Heart left ventricle (tissue), 16 donors: ENCODE measurements around the gene BRME1. TPM values are rescaled to one million over a fixed set of nuclear protein-coding genes. Genes with fewer than 3 reads are reported as not detected.

ENCODE experiments used
- ATAC-seq, 4 donors: fragments of 200-7000 bp; cut with Tn5 transposase; one replicate each; pipeline ENCODE4 v1.9.1; 2020 to 2022; ENCODE audit warnings: moderate library complexity in 4 of 4, mild to moderate bottlenecking in 3 of 4, moderate number of reproducible peaks in 1 of 4
- DNase-seq, 5 donors: peaks; one replicate each; pipeline ENCODE4 v3.0.0-alpha.2; 2020
- H3K27ac ChIP-seq, 12 donors: fragments of 200-600 bp; sonication (generic) in 4 of 12; one replicate each; pipeline versions ENCODE4 v1.5.0 to v1.8.0; 2016 to 2022; ENCODE audit warnings: mild to moderate bottlenecking in 2 of 12
- H3K27me3 ChIP-seq, 9 donors: fragments of 200-600 bp; sonication (generic) in 2 of 9; one replicate each; pipeline versions ENCODE4 v1.5.1 to v1.8.0; 2016 to 2022; ENCODE audit warnings: mild to moderate bottlenecking in 3 of 9
- H3K36me3 ChIP-seq, 9 donors: fragments of 200-600 bp; sonication (generic) in 2 of 9; one replicate each; pipeline versions ENCODE4 v1.5.0 to v1.8.0; 2018 to 2022; ENCODE audit warnings: mild to moderate bottlenecking in 2 of 9
- H3K4me1 ChIP-seq, 12 donors: fragments of 200-600 bp; sonication (generic) in 4 of 12; one replicate each; pipeline versions ENCODE4 v1.5.0 to v1.8.0; 2016 to 2022; ENCODE audit warnings: mild to moderate bottlenecking in 3 of 12
- H3K4me3 ChIP-seq, 12 donors: fragments of 200-600 bp; sonication (generic) in 4 of 12; one replicate each; pipeline versions ENCODE4 v1.5.0 to v1.8.0; 2017 to 2022; ENCODE audit warnings: mild to moderate bottlenecking in 9 of 12, moderate library complexity in 4 of 12
- H3K9me3 ChIP-seq, 12 donors: fragments of 200-600 bp; sonication (generic) in 4 of 12; one replicate each; pipeline versions ENCODE4 v1.5.0 to v1.8.0; 2016 to 2022; ENCODE audit warnings: mild to moderate bottlenecking in 1 of 12
- CTCF ChIP-seq, 12 donors: fragments of 200-600 bp; sonication (generic) in 4 of 12; IDR thresholded peaks; one replicate each; pipeline versions ENCODE4 v1.5.0 to v1.8.0; 2018 to 2022; ENCODE audit warnings: antibody characterized with exemption in 12 of 12, mild to moderate bottlenecking in 5 of 12
- POLR2A ChIP-seq, 2 donors: fragments of 450-650 bp; IDR thresholded peaks; one replicate each; pipeline ENCODE4 v1.6.1; 2017; ENCODE audit warnings: antibody characterized with exemption in 2 of 2, mild to moderate bottlenecking in 2 of 2, moderate library complexity in 2 of 2
- WGBS, 4 donors: extraction: QIAGEN DNeasy Blood & Tissue Kit in 2 of 4; methylation state at CpG; one replicate each; pipeline versions ENCODE4 v1.1.5 to v1.1.7; 2013 to 2018; 5-methylcytosine and 5-hydroxymethylcytosine counted together
- intact Hi-C, 10 donors: fragments of 100-400 bp; cut with DNase I; formaldehyde crosslinking; loops; one replicate each; pipeline versions ENCODE4 v1.11.1 to v1.14.2; 2022
- microRNA counts, 2 donors: library from miRNA; unstranded; fragments of <30 nt; microRNA quantifications; one replicate each; lab custom pipeline; 2016
- microRNA-seq, 4 donors: library from miRNA; unstranded; fragments of <30 nt; microRNA quantifications; one replicate each; pipeline versions ENCODE4 to v1.2.0, GENCODE V29; 2017 to 2020
- polyA plus RNA-seq, 2 donors: library from polyadenylated mRNA; stranded (reverse); fragments of 200-250 nt; gene quantifications; one replicate each; pipeline ENCODE4 v1.2.3, GENCODE V29; 2013
- total RNA-seq, 9 donors: library from RNA; depleted of rRNA in 2 of 9; stranded (reverse); fragments of >200 nt in 2 of 9; fragmentation: NEBNext Ultra II Directional in 3 of 9; extraction: Animal tissue kit (Norgen Biotek cat#: 25700) in 3 of 9; gene quantifications; one replicate each; pipeline versions ENCODE4 v1.1.0 to v1.2.4, GENCODE V29; 2016 to 2023
- donor health status: ischemic (EF 13 %, LVEDD 7.1; RV severe dilation, severe dysfunction).
- donor health status: healthy with polysubstance abuse.
- donor health status: DM: no; HTN: yes; CAD: no.
- donor health status: DM: no; HTN: no; CAD: no.
- donor health status: ischemic (EF 25% LVEDD 6.9; RV normal size, moderate dysfunction).
- donor health status: ischemic (EF 25% LVEDD 5.7; RV mildly dilated, moderate dysfunction).
- donor health status: healthy.
- donor health status: DM: yes; HTN: yes; CAD: no.
- donor health status: ischemic (EF 35%, LVEDD 5.7; RV mildly dilated, moderate dysfunction).
- donor health status: nonischemic (EF 11% LVEDD 7.7; RV severe dilation, severe dysfunction).
- donor health status: DM: yes; HTN: yes; CAD: no.
- donor health status: PGD.
- donor health status: ischemic (EF 29% LVEDD 5.4; RV normal size, mild dysfunction).
- donor health status: nonischemic (EF 23%, LVEDD 6.1; RV moderate dilation, normal function).

Gene BRME1
- total and polyA plus RNA-seq, 11 donors = 0.23 to 1.2 (median 0.70) TPM; not detected in 2

- H3K36me3 ChIP-seq = peaks cover 0 to 68% (median 45%) of the 10 kb centered on the region in 9 donors
- H3K27me3 ChIP-seq = no peaks in the 10 kb centered on the region
- ATAC-seq (no peak), DNase-seq (no peak)
- H3K4me1 ChIP-seq = peaks cover 25 to 72% (median 62%) of the 10 kb centered on the region in 12 donors
- H3K4me3 ChIP-seq = peak overlapping the region in 3 of 12 donors; percentile 3 to 43 (median 35)
- peak overlapping the region; percentile 54 to 100 (median 99) for H3K27ac ChIP-seq
- WGBS, 4 donors = 63 to 69% (median 66%) methylated on average over 14 of the region's 14 CpGs
- H3K9me3 ChIP-seq = no peaks in the 10 kb centered on the region
- TF ChIP-seq CTCF (IDR thresholded peaks at IDR 0.05) = no peak
- TF ChIP-seq POLR2A (IDR thresholded peaks at IDR 0.05) = peak in 1 of 2 donors; percentile 3
- intact Hi-C loops = loop anchor here in 6 of 10 donors (5.0 kb wide), 1 partner anchor 37 kb away; the partner anchor contains the start of gene ZSWIM4 (in 6 of the 6)
Observed at GRCh38 chr19:13834244-13835069, 71.5 kb downstream of the BRME1 start.

- Histone ChIP-seq H3K27me3 (no peaks in the 10 kb centered on the region), H3K27ac (peak overlapping the region; percentile 54 to 100 (median 88)), H3K4me3 (peak overlapping the region in 7 of 12 donors; percentile 3 to 43 (median 24)), H3K4me1 (peaks cover 25 to 65% (median 58%) of the 10 kb centered on the region in 12 donors), H3K9me3 (no peaks in the 10 kb centered on the region), H3K36me3 (peaks cover 0 to 71% (median 43%) of the 10 kb centered on the region in 9 donors)
- TF ChIP-seq POLR2A (IDR thresholded peaks at IDR 0.05) = peak in 1 of 2 donors; percentile 63
- peak in 11 of 12 donors; percentile 9 to 57 (median 44) for TF ChIP-seq CTCF (IDR thresholded peaks at IDR 0.05)
- peak; percentile 94 to 97 (median 97) for DNase-seq
- intact Hi-C loops = loop anchor here in 4 of 10 donors (5.0 kb wide), 1 partner anchor 36 kb away; the partner anchor contains the start of gene ZSWIM4 (in 4 of the 4)
- 7 to 13% (median 9%) methylated on average over 33 to 59 of the region's 59 CpGs for WGBS, 4 donors
- peak; percentile 83 to 88 (median 84) for ATAC-seq
Observed at GRCh38 chr19:13833330-13834243, 72.3 kb downstream of the BRME1 start.

MicroRNAs encoded within 50 kb of the gene (microRNA counts, 767-probe panel; counts per million panel counts)
- microRNA hsa-miR-181c-5p (lab: Ali Mortazavi, UCI) (2,613 to 2,663 counts per million in 2 donors), microRNA hsa-miR-23a-3p (lab: Ali Mortazavi, UCI) (5,714 to 6,165 counts per million in 2 donors), microRNA hsa-miR-24-3p (lab: Ali Mortazavi, UCI) (4,285 to 4,778 counts per million in 2 donors), microRNA hsa-miR-27a-3p (lab: Ali Mortazavi, UCI) (2,010 to 2,335 counts per million in 2 donors)

Small RNA genes within 50 kb of the gene (microRNA-seq; reads per million reads assigned to microRNA genes)
- gene MIR181C = 199 to 565 (median 327) reads per million in 4 donors
- 107 to 459 (median 347) reads per million in 4 donors for gene MIR181D

Other genes with a start within 250 kb of the BRME1 start
- gene MRI1, start 141.6 kb downstream of the BRME1 start, total RNA-seq = 10 to 100 TPM; 12.2 to 36.9 (median 15.6) TPM
- 10 to 100 TPM in 1 of 2 donors, 1 to 10 TPM in 1; 9.0 to 16.6 TPM for gene MRI1, start 141.6 kb downstream of the BRME1 start, polyA plus RNA-seq
- gene C19orf53, start 131.7 kb downstream of the BRME1 start, total RNA-seq = 100 to 1,000 TPM in 2 of 9 donors, 10 to 100 TPM in 7; 79.3 to 435 (median 97.5) TPM
- gene C19orf53, start 131.7 kb downstream of the BRME1 start, polyA plus RNA-seq = 100 to 1,000 TPM; 159 to 346 TPM
- 10 to 100 TPM in 1 of 9 donors, 1 to 10 TPM in 8; 2.0 to 10.9 (median 3.4) TPM for gene ZSWIM4, start 110.7 kb downstream of the BRME1 start, total RNA-seq
- gene ZSWIM4, start 110.7 kb downstream of the BRME1 start, polyA plus RNA-seq = 1 to 10 TPM; 1.3 to 2.7 TPM
- gene NANOS3, start 29.0 kb downstream of the BRME1 start, total RNA-seq = 1 to 10 TPM in 3 of 9 donors, under 1 TPM in 1, not detected in 5; 0.83 to 1.3 (median 1.1) TPM
- 1 to 10 TPM in 1 of 2 donors, under 1 TPM in 1; 0.36 to 1.7 TPM for gene NANOS3, start 29.0 kb downstream of the BRME1 start, polyA plus RNA-seq
- 10 to 100 TPM; 14.4 to 36.3 (median 19.2) TPM for gene CC2D1A, start 84 bp upstream of the BRME1 start, total RNA-seq
- gene CC2D1A, start 84 bp upstream of the BRME1 start, polyA plus RNA-seq = 10 to 100 TPM; 19.5 to 29.2 TPM
- gene PODNL1, start 32.3 kb upstream of the BRME1 start, total RNA-seq = 1 to 10 TPM in 5 of 9 donors, under 1 TPM in 3, not detected in 1; 0.36 to 6.3 (median 1.5) TPM
- 1 to 10 TPM; 1.6 to 1.7 TPM for gene PODNL1, start 32.3 kb upstream of the BRME1 start, polyA plus RNA-seq
- 10 to 100 TPM in 8 of 9 donors, 1 to 10 TPM in 1; 8.4 to 21.4 (median 17.6) TPM for gene DCAF15, start 46.4 kb upstream of the BRME1 start, total RNA-seq
- 10 to 100 TPM; 24.3 to 25.8 TPM for gene DCAF15, start 46.4 kb upstream of the BRME1 start, polyA plus RNA-seq
- gene RFX1, start 100.2 kb upstream of the BRME1 start, total RNA-seq = 10 to 100 TPM in 5 of 9 donors, 1 to 10 TPM in 4; 6.0 to 15.4 (median 11.6) TPM
- gene RFX1, start 100.2 kb upstream of the BRME1 start, polyA plus RNA-seq = 1 to 10 TPM; 4.0 to 6.2 TPM
- not detected for gene RLN3, start 122.0 kb upstream of the BRME1 start, total RNA-seq
- gene RLN3, start 122.0 kb upstream of the BRME1 start, polyA plus RNA-seq = not detected
- gene IL27RA, start 125.6 kb upstream of the BRME1 start, total RNA-seq = 1 to 10 TPM; 2.4 to 8.2 (median 4.2) TPM
- 1 to 10 TPM; 3.2 to 5.1 TPM for gene IL27RA, start 125.6 kb upstream of the BRME1 start, polyA plus RNA-seq
- gene PALM3, start 156.0 kb upstream of the BRME1 start, total RNA-seq = under 1 TPM in 3 of 9 donors, not detected in 6; 0.14 to 0.60 (median 0.32) TPM
- under 1 TPM; 0.06 to 0.30 TPM for gene PALM3, start 156.0 kb upstream of the BRME1 start, polyA plus RNA-seq
- 10 to 100 TPM in 1 of 9 donors, 1 to 10 TPM in 8; 3.5 to 28.7 (median 5.7) TPM for gene MISP3, start 166.7 kb upstream of the BRME1 start, total RNA-seq
- gene MISP3, start 166.7 kb upstream of the BRME1 start, polyA plus RNA-seq = 10 to 100 TPM in 1 of 2 donors, 1 to 10 TPM in 1; 5.7 to 10.0 TPM
- not detected for gene C19orf67, start 179.7 kb upstream of the BRME1 start, total RNA-seq
- gene C19orf67, start 179.7 kb upstream of the BRME1 start, polyA plus RNA-seq = not detected
- 10 to 100 TPM; 30.5 to 55.5 (median 38.3) TPM for gene SAMD1, start 184.6 kb upstream of the BRME1 start, total RNA-seq
- gene SAMD1, start 184.6 kb upstream of the BRME1 start, polyA plus RNA-seq = 10 to 100 TPM; 26.7 to 62.6 TPM
- gene PRKACA, start 211.6 kb upstream of the BRME1 start, total RNA-seq = 100 to 1,000 TPM; 216 to 554 (median 459) TPM
- gene PRKACA, start 211.6 kb upstream of the BRME1 start, polyA plus RNA-seq = 100 to 1,000 TPM; 234 to 327 TPM
- 1 to 10 TPM in 4 of 9 donors, under 1 TPM in 5; 0.42 to 7.0 (median 0.91) TPM for gene ASF1B, start 230.5 kb upstream of the BRME1 start, total RNA-seq
- 1 to 10 TPM in 1 of 2 donors, under 1 TPM in 1; 0.19 to 1.0 TPM for gene ASF1B, start 230.5 kb upstream of the BRME1 start, polyA plus RNA-seq